Immature natural killer cell (primary cell): Measurements from ENCODE around the gene SLAMF8. TPM values are rescaled to one million over a fixed set of nuclear protein-coding genes. Genes with fewer than 3 reads are reported as not detected.

ENCODE experiments used
- DNase-seq, 3 donors: peaks; one replicate each; pipeline ENCODE4 v3.0.0; 2022; ENCODE audit warnings: mixed read lengths in 1 of 3
- H3K27ac Mint-ChIP-seq, 6 donors: one replicate each; pipeline ENCODE4 v1.8.0; 2020; ENCODE audit warnings: mixed read lengths in 6 of 6, mild to moderate bottlenecking in 5 of 6, inconsistent platforms in 4 of 6, moderate library complexity in 3 of 6
- H3K27me3 Mint-ChIP-seq, 3 donors: one replicate each; pipeline ENCODE4 v1.8.0; 2020 to 2021; ENCODE audit warnings: low read depth in 3 of 3, mild to moderate bottlenecking in 3 of 3, mixed read lengths in 3 of 3, moderate library complexity in 3 of 3, inconsistent platforms in 1 of 3
- H3K36me3 Mint-ChIP-seq, 3 donors: one replicate each; pipeline ENCODE4 v1.8.0; 2020; ENCODE audit warnings: mixed read lengths in 3 of 3, inconsistent platforms in 2 of 3, mild to moderate bottlenecking in 2 of 3
- H3K4me1 Mint-ChIP-seq, 2 donors: one replicate each; pipeline ENCODE4 v1.8.0; 2020; ENCODE audit warnings: inconsistent platforms in 2 of 2, mild to moderate bottlenecking in 2 of 2, mixed read lengths in 2 of 2, moderate library complexity in 1 of 2
- H3K4me3 Mint-ChIP-seq, 5 donors: one replicate each; pipeline ENCODE4 v1.8.0; 2020; ENCODE audit warnings: mild to moderate bottlenecking in 5 of 5, mixed read lengths in 5 of 5, inconsistent platforms in 3 of 5, moderate library complexity in 3 of 5
- H3K9me3 Mint-ChIP-seq, 6 donors: one replicate each; pipeline ENCODE4 v1.8.0; 2020; ENCODE audit warnings: mild to moderate bottlenecking in 6 of 6, mixed read lengths in 6 of 6, inconsistent platforms in 4 of 6, moderate library complexity in 3 of 6
- polyA plus RNA-seq, 3 donors: library from polyadenylated mRNA; unstranded; fragments of 300-500 nt; fragmentation: Illumina TruSeq; gene quantifications; one replicate each; pipeline ENCODE4 v1.2.3, GENCODE V29; 2021

The SLAMF8 gene
- polyA plus RNA-seq, 3 donors from 2014 or later: 4.0 to 17.1 (median 6.9) TPM

- Mint-ChIP-seq H3K9me3 (peaks cover 5 to 36% (median 19%) of the 10 kb centered on the region in 6 donors), H3K36me3 (peaks cover 26 to 29% (median 26%) of the 10 kb centered on the region in 3 donors), H3K27ac (peak overlapping the region; percentile 79 to 94 (median 91)), H3K4me3 (peak overlapping the region; percentile 73 to 86 (median 84)), H3K4me1 (peaks cover 73 to 77% of the 10 kb centered on the region in 2 donors), H3K27me3 (peaks cover 7 to 34% (median 31%) of the 10 kb centered on the region in 3 donors)
- no peak for DNase-seq
Observed at GRCh38 chr1:159828176-159828575, 1.5 kb downstream of the SLAMF8 start.

GRCh38 chr1:159828581-159829272 is 2.1 kb downstream of the SLAMF8 start:
- peak overlapping the region; percentile 47 to 93 (median 73) for H3K27ac Mint-ChIP-seq
- DNase-seq: no peak
- H3K9me3 Mint-ChIP-seq: peaks cover 5 to 36% (median 19%) of the 10 kb centered on the region in 6 donors
- H3K27me3 Mint-ChIP-seq: peaks cover 7 to 34% (median 32%) of the 10 kb centered on the region in 3 donors
- peaks cover 67 to 72% of the 10 kb centered on the region in 2 donors for H3K4me1 Mint-ChIP-seq
- peaks cover 31 to 34% (median 32%) of the 10 kb centered on the region in 3 donors for H3K36me3 Mint-ChIP-seq
- peak overlapping the region; percentile 73 to 86 (median 84) for H3K4me3 Mint-ChIP-seq

GRCh38 chr1:159829273-159829634 is 2.6 kb downstream of the SLAMF8 start:
- Mint-ChIP-seq H3K27me3 (peaks cover 7 to 34% (median 33%) of the 10 kb centered on the region in 3 donors), H3K4me3 (peak overlapping the region; percentile 52 to 77 (median 62)), H3K36me3 (peaks cover 34 to 37% (median 34%) of the 10 kb centered on the region in 3 donors), H3K4me1 (peaks cover 62 to 66% of the 10 kb centered on the region in 2 donors), H3K9me3 (peaks cover 5 to 36% (median 19%) of the 10 kb centered on the region in 6 donors), H3K27ac (peak overlapping the region in 5 of 6 donors; percentile 47 to 93 (median 70))
- DNase-seq: no peak

GRCh38 chr1:159829822-159830465 is 3.3 kb downstream of the SLAMF8 start:
- H3K36me3 Mint-ChIP-seq: peaks cover 34 to 43% (median 38%) of the 10 kb centered on the region in 3 donors
- H3K9me3 Mint-ChIP-seq: peaks cover 5 to 36% (median 19%) of the 10 kb centered on the region in 6 donors
- peaks cover 6 to 34% (median 33%) of the 10 kb centered on the region in 3 donors for H3K27me3 Mint-ChIP-seq
- no peak for DNase-seq
- peak overlapping the region in 3 of 5 donors; percentile 4 to 52 (median 17) for H3K4me3 Mint-ChIP-seq
- H3K27ac Mint-ChIP-seq: peak overlapping the region in 1 of 6 donors; percentile 15
- peaks cover 55 to 60% of the 10 kb centered on the region in 2 donors for H3K4me1 Mint-ChIP-seq

GRCh38 chr1:159830722-159831121 is 4.0 kb downstream of the SLAMF8 start:
- peaks cover 47 to 52% of the 10 kb centered on the region in 2 donors for H3K4me1 Mint-ChIP-seq

GRCh38 chr1:159831412-159832141 is 4.9 kb downstream of the SLAMF8 start:
- H3K4me1 Mint-ChIP-seq: peaks cover 39 to 43% of the 10 kb centered on the region in 2 donors
- H3K27me3 Mint-ChIP-seq: peaks cover 3 to 29% (median 26%) of the 10 kb centered on the region in 3 donors
- peaks cover 48 to 59% (median 52%) of the 10 kb centered on the region in 3 donors for H3K36me3 Mint-ChIP-seq
- no peak overlapping the region for H3K27ac Mint-ChIP-seq
- DNase-seq: no peak
- H3K9me3 Mint-ChIP-seq: peaks cover 5 to 36% (median 19%) of the 10 kb centered on the region in 6 donors
- no peak overlapping the region for H3K4me3 Mint-ChIP-seq

More at GRCh38 chr1:159830722-159831121, 4.0 kb downstream of the SLAMF8 start:
- no peak overlapping the region for H3K27ac Mint-ChIP-seq
- no peak for DNase-seq
- H3K36me3 Mint-ChIP-seq: peaks cover 40 to 51% (median 44%) of the 10 kb centered on the region in 3 donors
- no peak overlapping the region for H3K4me3 Mint-ChIP-seq
- peaks cover 5 to 36% (median 19%) of the 10 kb centered on the region in 6 donors for H3K9me3 Mint-ChIP-seq
- H3K27me3 Mint-ChIP-seq: peaks cover 6 to 33% (median 32%) of the 10 kb centered on the region in 3 donors

- no peak for DNase-seq
- no peak overlapping the region for H3K27ac Mint-ChIP-seq
- no peak overlapping the region for H3K4me3 Mint-ChIP-seq
- H3K9me3 Mint-ChIP-seq: peaks cover 5 to 31% (median 19%) of the 10 kb centered on the region in 6 donors
- peaks cover 51 to 62% (median 55%) of the 10 kb centered on the region in 3 donors for H3K36me3 Mint-ChIP-seq
- H3K4me1 Mint-ChIP-seq: peaks cover 32 to 36% of the 10 kb centered on the region in 2 donors
- H3K27me3 Mint-ChIP-seq: peaks cover 0 to 22% (median 21%) of the 10 kb centered on the region in 3 donors
Observed at GRCh38 chr1:159832309-159832708, 5.6 kb downstream of the SLAMF8 start.

GRCh38 chr1:159835356-159835755 is 8.7 kb downstream of the SLAMF8 start:
- DNase-seq: no peak
- H3K27ac Mint-ChIP-seq: peak overlapping the region in 1 of 6 donors; percentile 32
- no peak overlapping the region for H3K4me3 Mint-ChIP-seq

GRCh38 chr1:159835862-159836525 is 9.3 kb downstream of the SLAMF8 start:
- Mint-ChIP-seq H3K36me3 (peaks cover 33 to 54% (median 50%) of the 10 kb centered on the region in 3 donors), H3K27ac (no peak overlapping the region)

More at GRCh38 chr1:159835356-159835755, 8.7 kb downstream of the SLAMF8 start:
- Mint-ChIP-seq H3K4me1 (peaks cover 5 to 7% of the 10 kb centered on the region in 2 donors), H3K9me3 (peaks cover 0 to 2% (median 0%) of the 10 kb centered on the region in 6 donors), H3K27me3 (peaks cover 0 to 5% (median 5%) of the 10 kb centered on the region in 3 donors), H3K36me3 (peaks cover 37 to 56% (median 55%) of the 10 kb centered on the region in 3 donors)

GRCh38 chr1:159838715-159839114 is 12.0 kb downstream of the SLAMF8 start:
- Mint-ChIP-seq H3K27me3 (peaks cover 0 to 7% (median 2%) of the 10 kb centered on the region in 3 donors), H3K36me3 (peaks cover 19 to 44% (median 42%) of the 10 kb centered on the region in 3 donors), H3K4me1 (peaks cover 0 to 4% of the 10 kb centered on the region in 2 donors), H3K27ac (no peak overlapping the region), H3K4me3 (no peak overlapping the region), H3K9me3 (peaks cover 0 to 1% (median 0%) of the 10 kb centered on the region in 6 donors)
- no peak for DNase-seq

More at GRCh38 chr1:159835862-159836525, 9.3 kb downstream of the SLAMF8 start:
- H3K27me3 Mint-ChIP-seq: peaks cover 0 to 5% (median 5%) of the 10 kb centered on the region in 3 donors
- DNase-seq: no peak
- peaks cover under 1 to 1% of the 10 kb centered on the region in 2 donors for H3K4me1 Mint-ChIP-seq
- peaks cover 0 to 1% (median 0%) of the 10 kb centered on the region in 6 donors for H3K9me3 Mint-ChIP-seq
- no peak overlapping the region for H3K4me3 Mint-ChIP-seq

GRCh38 chr1:159839116-159839849 is 12.6 kb downstream of the SLAMF8 start:
- Mint-ChIP-seq H3K36me3 (peaks cover 17 to 41% (median 40%) of the 10 kb centered on the region in 3 donors), H3K4me3 (no peak overlapping the region), H3K27me3 (peaks cover 0 to 6% (median 2%) of the 10 kb centered on the region in 3 donors), H3K9me3 (peaks cover 0 to 1% (median 0%) of the 10 kb centered on the region in 6 donors), H3K27ac (no peak overlapping the region), H3K4me1 (peaks cover 0 to 4% of the 10 kb centered on the region in 2 donors)
- no peak for DNase-seq

GRCh38 chr1:159841749-159842148 is 15.1 kb downstream of the SLAMF8 start:
- DNase-seq: no peak
- H3K27ac Mint-ChIP-seq: no peak overlapping the region
- H3K9me3 Mint-ChIP-seq: no peaks in the 10 kb centered on the region
- H3K4me3 Mint-ChIP-seq: no peak overlapping the region
- H3K4me1 Mint-ChIP-seq: peaks cover 0 to 4% of the 10 kb centered on the region in 2 donors
- H3K27me3 Mint-ChIP-seq: peaks cover 0 to 4% (median 3%) of the 10 kb centered on the region in 3 donors
- peaks cover 2 to 30% (median 17%) of the 10 kb centered on the region in 3 donors for H3K36me3 Mint-ChIP-seq
